ENCODE results near the gene CRY1.

Gene CRY1

GRCh38 chr12:107093417-107094182 is at the start of gene CRY1:
Gene CRY1 (minus strand): TSS chr12:107093549. CDS start chr12:107092961, 588 bp downstream.
- FAIRE-seq, result peak; percentile 5

DNA sequence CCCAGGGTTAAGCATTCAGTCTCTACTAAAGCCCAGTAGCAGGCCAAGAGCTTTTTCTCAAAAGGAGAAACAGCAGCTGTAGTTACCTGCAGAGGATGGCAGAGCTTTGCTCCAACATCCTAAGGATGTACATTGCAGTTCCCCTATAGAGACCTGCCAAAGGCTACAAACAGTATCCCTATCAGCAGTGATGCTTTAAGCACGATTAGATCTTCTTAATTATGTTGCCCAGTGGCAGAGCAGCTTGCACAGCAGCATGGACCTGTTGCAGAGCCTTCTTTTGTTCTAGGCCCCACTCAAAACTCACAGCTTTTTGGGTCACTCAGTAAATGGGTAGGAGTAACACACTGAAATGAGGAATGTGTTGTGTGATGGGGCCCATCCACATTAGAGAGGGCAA is 46.4 kb upstream of the CRY1 start:
- FAIRE-seq, result no peak

GRCh38 chr12:107138990-107139389 is 45.6 kb upstream of the CRY1 start:
- no peak for FAIRE-seq

DNA sequence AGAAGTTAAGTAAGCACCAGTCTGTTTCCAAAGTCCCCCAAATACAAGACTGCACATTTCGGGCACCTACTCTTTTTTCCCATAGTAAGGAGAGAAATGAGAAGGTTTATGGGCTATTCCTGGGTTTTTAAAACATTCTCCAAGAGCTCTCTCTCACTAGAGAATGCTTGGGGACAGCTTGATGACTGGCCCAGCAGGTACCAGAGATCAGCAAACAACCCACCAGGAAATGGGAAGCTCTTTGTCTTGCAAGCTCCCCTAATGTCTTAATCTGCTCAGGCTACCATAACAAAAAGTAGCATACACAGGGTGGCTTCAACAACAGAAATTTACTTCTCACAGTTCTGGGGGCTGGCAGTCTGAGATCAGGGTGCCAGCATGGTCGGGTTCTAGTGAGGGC is 41.8 kb upstream of the CRY1 start:
- FAIRE-seq, result no peak

- no peak for FAIRE-seq
Measured at GRCh38 chr12:107134558-107134957, 41.2 kb upstream of the CRY1 start.

GRCh38 chr12:107133462-107133861 is 40.1 kb upstream of the CRY1 start:
- no peak for FAIRE-seq

GRCh38 chr12:107131832-107132616 is 38.7 kb upstream of the CRY1 start:
- peak; percentile 99 for FAIRE-seq

DNA sequence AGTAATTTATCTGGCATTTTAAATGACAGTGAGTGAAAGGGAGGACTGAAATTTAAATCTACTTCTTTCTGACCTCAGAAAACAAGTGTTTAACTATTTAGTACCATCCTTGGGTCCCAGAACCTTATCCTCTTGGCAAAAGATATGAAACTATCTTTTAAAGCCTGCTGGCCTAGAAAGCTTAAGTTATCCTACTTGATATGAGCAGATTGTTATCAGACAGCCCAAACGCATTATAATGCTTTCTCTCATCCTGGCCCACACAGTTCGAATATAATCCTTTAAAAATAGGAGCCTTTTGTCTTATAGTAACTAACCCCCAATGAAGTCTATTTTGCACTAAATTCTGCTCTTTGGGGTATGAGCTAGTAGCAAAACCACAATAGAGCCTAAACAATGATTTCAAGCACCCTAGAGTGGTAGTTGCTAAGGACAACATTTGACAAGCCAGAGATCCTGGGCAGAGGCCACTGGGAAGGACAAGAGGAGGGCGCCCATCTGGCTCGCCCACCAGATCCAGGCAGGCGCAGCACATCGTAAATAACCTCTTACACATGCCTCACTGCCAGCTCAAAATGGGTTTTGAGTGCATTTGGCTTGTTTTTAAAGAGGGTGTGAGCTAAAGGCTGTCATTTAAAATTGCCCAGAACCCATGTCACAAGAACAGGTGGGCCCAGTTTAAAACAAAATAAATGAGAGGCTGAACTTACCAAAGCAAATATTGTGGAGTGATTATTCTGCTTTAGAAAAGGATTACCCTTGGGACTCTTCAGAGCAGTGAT is 37.7 kb upstream of the CRY1 start:
- FAIRE-seq, result no peak

- FAIRE-seq, result no peak
Measured at GRCh38 chr12:107129315-107129930, 36.1 kb upstream of the CRY1 start.

GRCh38 chr12:107127482-107128430 is 34.4 kb upstream of the CRY1 start:
- no peak for FAIRE-seq

GRCh38 chr12:107126796-107127481 is 33.6 kb upstream of the CRY1 start:
- FAIRE-seq, result peak; percentile 47

DNA sequence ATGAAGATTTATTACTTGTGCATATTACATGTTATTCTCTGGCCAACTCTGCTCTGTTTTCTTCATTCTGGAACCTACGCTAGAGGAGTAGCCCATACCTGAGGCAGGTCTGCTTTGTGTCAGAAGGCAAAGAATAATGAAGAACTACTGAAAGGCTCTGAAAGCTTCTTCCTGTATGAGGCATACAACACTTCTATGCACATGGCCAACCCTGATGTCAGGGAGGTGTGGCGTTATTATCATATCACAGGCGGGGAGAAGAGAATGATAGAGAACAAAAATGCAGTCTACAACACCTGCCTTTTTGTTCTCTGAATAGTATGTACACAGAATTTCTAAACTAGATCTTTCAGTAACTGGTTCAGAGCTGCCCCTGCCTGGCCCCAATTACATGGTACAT is 32.5 kb upstream of the CRY1 start:
- no peak for FAIRE-seq

DNA sequence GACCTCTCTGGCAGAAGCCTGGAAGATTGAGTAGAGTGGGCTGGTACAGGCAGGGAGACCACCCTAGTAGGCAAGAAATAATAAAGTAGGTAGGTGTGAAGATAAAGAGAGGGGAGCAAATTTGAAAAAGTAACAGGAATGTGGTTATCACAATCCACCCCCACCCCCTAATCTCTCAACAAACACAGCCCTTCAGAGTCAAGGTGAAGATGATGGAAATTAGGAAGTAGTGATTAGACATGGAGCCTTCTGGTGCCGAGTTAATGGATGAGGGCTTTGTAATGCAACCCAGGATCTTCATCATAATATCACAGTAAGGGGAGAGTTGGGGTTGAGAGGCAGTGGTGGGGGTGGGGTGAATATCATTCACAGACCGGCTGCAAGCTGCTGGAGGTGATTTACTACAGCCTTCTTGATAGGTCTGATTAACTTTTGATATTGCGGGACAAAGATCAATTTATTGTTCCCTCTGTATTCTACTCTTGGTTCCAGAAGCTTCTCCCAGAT is 29.2 kb upstream of the CRY1 start:
- FAIRE-seq, result no peak

DNA sequence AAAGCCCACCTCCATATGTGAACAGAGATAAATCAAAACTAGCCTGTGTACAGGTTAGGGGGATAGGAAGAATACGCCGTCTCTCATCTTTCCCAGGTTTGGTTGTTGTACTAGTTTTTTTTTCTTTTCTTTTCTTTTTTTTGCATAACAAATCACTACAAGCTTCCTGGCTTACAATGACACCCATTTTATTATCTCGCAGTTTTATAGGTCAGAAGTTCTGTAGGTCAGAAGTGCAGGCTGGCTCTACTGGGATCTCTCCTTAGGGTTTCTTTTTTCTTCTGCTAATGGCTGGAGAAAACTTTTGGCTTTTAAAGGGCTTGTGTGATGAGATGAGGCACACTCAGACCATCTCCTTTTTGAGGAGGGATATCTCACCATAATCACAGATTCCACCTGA is 25.7 kb upstream of the CRY1 start:
- no peak for FAIRE-seq

DNA sequence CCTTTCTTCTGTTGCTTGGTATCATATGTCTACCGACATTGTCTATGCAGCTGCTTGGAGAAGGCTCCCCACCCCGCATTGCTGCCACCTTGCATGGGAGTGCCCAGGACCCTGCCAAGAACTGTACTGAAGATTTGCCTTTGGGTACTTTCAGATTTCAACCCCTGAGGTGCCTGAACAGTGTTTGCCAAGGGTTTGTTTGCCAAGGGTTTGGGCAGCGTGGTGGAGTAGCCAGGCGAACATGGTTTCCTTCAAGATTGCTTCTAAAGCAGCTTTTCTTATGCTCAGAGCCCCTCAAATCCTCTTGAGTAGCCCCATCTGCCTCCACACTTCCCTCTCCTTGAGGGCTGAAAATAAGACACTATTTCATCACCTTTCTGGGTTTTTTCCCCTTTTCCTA is 25.3 kb upstream of the CRY1 start:
- FAIRE-seq, result no peak

- FAIRE-seq, result no peak
Measured at GRCh38 chr12:107115119-107115518, 21.8 kb upstream of the CRY1 start.

GRCh38 chr12:107111314-107111713 is 18.0 kb upstream of the CRY1 start:
- no peak for FAIRE-seq

DNA sequence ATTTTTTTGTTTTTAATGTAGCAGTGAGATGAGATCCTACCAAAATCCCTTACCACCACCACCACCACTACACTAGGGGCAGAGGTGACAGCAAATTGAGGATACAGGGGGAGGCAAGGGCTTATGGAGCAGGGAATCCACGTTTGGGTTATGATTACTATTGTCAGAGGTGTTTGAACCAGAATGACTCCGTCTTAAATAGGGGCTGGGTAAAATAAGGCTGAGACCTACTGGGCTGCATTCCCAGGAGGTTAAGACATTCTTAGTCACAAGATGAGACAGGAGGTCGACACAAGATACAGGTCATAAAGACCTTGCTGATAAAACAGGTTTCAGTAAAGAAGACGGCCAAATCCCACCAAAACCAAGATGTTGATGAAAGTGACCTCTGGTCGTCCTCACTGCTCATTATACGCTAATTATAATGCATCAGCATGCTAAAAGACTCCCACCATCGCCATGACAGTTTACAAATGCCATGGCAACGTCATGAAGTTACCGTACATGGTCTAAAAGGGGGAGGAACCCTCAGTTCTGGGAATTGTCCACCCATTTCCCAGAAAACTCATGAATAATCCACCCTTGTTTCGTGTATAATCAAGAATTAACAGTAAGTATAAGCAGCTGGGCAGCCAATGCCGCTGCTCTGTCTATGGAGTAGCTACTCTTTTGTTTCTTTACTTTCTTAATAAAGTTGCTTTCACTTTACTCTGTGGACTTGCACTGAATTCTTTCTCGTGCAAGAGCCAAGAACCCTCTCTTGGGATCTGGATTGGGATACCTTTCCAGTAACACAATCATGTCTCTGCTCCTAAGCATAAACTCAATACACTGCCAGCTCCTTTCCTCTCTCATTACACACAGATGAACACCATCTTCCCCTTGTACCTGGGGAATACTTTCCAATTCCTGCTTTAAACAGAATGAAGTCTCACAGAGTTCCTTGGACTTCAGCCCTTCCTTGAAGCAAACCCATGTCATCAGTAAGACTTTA is 16.7 kb upstream of the CRY1 start:
- FAIRE-seq, result no peak

DNA sequence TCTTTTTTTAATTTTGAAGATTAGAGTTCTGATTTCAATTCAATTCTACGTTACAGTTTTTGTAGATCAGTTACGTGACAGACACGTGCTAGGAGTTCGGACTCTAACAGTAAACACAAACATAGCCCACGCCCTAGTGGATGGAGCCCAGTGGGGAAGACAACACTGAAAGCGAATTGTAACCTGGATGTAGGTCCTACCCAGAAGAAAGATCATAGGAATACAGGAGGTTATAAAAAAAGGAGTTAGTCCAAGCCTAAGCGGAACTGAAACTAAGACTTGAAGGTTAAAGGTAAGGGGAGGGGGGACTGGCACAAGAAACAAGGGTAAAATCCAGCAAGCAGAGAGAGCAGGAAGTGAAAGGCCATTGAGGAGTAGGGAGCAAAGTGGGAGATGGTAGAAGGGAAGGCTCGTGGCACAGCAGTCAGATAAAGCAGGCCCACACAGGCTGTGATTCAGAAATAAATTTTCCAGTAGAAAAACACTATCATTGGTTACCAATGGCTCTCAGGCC is 15.7 kb upstream of the CRY1 start:
- no peak for FAIRE-seq

Data from islet of Langerhans (tissue), 1 donor.